HG02885 (cell line): ENCODE results near the gene FASTKD3.

ENCODE experiments used
- ATAC-seq: cut with Tn5 transposase; IDR thresholded peaks from one replicate; pipeline ENCODE4 v1.9.1; 2021; ENCODE audit warnings: mild to moderate bottlenecking; ENCODE audit not compliant: unreplicated experiment, poor library complexity

The FASTKD3 gene

GRCh38 chr5:7850395-7851239, 18.2 kb downstream of the FASTKD3 start, which contains the start of gene CFAP90:
TSS of gene CFAP90 (minus strand) at chr5:7851133. CDS start at chr5:7851021, 112 bp downstream.
- no peak for ATAC-seq

GRCh38 chr5:7849681-7850394, 19.0 kb downstream of the FASTKD3 start:
- ATAC-seq = no peak

- ATAC-seq = no peak
Observed at GRCh38 chr5:7848296-7848695, 20.5 kb downstream of the FASTKD3 start.

GRCh38 chr5:7846327-7846726, 22.5 kb downstream of the FASTKD3 start:
- ATAC-seq = no peak

GRCh38 chr5:7845557-7845956, 23.3 kb downstream of the FASTKD3 start:
- ATAC-seq = no peak

GRCh38 chr5:7844901-7845300, 23.9 kb downstream of the FASTKD3 start:
- ATAC-seq = no peak

- no peak for ATAC-seq
Observed at GRCh38 chr5:7842531-7842930, 26.3 kb downstream of the FASTKD3 start.

GRCh38 chr5:7837403-7837802, 31.4 kb downstream of the FASTKD3 start:
- ATAC-seq = no peak

- no peak for ATAC-seq
Observed at GRCh38 chr5:7834982-7835381, 33.8 kb downstream of the FASTKD3 start.

GRCh38 chr5:7828269-7828668, 40.6 kb downstream of the FASTKD3 start:
- ATAC-seq = no peak

GRCh38 chr5:7827610-7828009, 41.2 kb downstream of the FASTKD3 start:
- no peak for ATAC-seq

- ATAC-seq = no peak
Observed at GRCh38 chr5:7825630-7826029, 43.2 kb downstream of the FASTKD3 start.

GRCh38 chr5:7824995-7825394, 43.8 kb downstream of the FASTKD3 start:
- no peak for ATAC-seq

GRCh38 chr5:7823594-7823993, 45.2 kb downstream of the FASTKD3 start:
- no peak for ATAC-seq

GRCh38 chr5:7822449-7822848, 46.4 kb downstream of the FASTKD3 start:
- no peak for ATAC-seq

- ATAC-seq = peak; percentile 4
Observed at GRCh38 chr5:7816535-7816901, 52.3 kb downstream of the FASTKD3 start.

GRCh38 chr5:7815892-7816534, 52.8 kb downstream of the FASTKD3 start:
- ATAC-seq = peak; percentile 91

- no peak for ATAC-seq
Observed at GRCh38 chr5:7814816-7815215, 54.0 kb downstream of the FASTKD3 start.

GRCh38 chr5:7813576-7813975, 55.3 kb downstream of the FASTKD3 start:
- ATAC-seq = no peak

GRCh38 chr5:7813007-7813406, 55.8 kb downstream of the FASTKD3 start:
- no peak for ATAC-seq

- ATAC-seq = no peak
Observed at GRCh38 chr5:7811715-7812114, 57.1 kb downstream of the FASTKD3 start.
